ENCODE data around the gene TADA2B.
"Not testable (repeated sequence)": the region's sequence is repeated elsewhere in the genome, so short reads cannot be mapped to it uniquely, and the experiment has no call there.

Gene TADA2B

DNA sequence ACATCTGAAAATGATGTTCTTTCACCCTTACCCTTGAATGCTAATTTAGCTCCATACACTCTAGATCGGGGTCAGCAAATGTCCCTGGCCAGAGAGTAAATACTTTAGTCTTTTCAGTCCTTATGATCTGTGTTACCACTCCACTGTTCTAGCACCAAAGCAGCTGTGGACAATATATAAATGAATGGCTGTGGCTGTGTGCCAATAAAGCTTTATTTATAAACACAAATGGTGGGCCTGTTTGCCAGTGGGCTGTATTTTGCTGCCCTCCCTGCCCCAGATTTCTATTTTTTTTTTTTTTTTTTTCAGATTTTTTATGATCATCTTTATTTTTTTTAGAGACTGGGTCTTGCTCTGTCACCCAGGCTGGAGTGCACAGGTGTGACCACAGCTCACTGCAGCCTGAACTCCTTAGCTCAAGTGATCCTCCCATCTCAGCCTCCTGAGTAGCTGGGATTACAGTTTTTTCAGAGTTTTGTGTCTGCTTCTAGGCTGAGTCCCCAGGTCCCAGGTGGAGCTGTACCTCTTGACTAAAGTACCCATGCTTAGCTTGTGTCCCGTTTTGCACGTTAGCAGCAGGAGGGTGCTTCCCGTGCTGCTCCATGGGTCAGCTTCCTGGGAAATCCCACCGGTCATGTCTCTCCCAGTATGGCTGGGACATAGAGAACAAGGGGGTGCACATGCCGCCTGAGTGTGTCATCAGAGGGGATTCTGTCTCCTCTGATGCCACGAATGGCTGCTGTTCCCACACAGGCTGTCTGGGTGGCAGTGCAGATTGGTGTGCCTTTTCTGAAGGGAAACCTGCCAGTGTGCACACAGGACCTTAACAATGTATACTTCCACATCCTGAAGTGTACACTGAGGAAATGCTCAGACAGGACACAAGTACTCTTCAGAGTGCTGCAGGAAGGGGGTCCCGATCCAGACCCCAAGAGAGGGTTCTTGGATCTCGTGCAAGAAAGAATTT, 40.7 kb downstream of the TADA2B start:
- no peak for DNase-seq

DNA sequence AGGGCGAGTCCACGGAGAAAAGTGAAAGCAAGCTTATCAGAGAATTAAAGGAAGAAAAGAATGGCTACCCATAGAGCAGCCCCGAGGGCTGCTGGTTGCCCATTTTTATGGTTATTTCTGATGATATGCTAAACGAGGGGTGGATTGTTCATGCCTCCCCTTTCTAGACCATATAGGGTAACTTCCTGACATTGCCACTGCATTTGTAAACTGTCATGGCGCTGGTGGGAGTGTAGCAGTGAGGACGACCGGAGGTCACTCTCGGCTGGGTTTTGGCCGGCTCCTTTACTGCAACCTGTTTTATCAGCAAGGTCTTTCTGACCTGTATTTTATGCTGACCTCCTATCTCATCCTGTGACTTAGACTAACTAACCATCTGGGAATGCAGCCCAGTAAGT, 41.4 kb downstream of the TADA2B start:
- DNase-seq = not testable (repeated sequence)

DNA sequence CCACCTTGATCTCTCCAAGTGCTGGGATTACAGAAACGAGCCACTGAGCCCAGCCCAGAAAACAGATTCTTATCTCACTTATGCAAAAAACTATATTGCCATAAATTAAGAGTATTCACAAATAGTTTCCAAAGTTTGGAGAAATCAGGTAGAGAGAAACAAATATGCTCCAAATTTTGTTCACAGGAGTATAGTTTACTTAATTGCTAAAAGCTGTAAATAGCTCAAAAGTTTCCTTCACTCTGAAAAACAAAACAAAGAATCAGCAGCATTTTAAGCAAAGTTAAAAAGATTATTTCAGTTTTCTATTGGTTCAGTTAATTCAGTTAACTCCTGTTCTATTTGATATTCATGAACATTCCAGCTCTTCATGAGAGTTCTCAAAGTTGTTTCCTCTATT, 43.2 kb downstream of the TADA2B start:
- no peak for DNase-seq

DNA sequence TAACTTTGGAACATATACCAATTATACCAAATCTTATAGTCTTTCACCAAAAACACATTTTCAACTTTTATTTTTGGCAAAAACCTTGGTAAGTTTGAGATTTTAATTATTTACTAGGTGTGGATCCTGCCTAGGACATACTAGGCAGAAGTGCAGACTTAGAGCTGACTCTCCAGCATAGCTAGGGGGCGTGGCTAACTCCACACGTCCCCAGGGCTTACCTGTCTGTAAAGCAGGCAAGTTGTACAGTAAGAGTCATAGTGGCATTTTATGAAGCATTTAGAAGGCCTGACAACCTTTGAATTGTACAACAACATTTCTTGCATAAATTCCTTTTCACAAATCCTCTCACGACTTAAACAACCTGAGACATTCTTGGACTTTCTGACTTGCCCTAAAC, 43.9 kb downstream of the TADA2B start:
- DNase-seq = no peak

DNA sequence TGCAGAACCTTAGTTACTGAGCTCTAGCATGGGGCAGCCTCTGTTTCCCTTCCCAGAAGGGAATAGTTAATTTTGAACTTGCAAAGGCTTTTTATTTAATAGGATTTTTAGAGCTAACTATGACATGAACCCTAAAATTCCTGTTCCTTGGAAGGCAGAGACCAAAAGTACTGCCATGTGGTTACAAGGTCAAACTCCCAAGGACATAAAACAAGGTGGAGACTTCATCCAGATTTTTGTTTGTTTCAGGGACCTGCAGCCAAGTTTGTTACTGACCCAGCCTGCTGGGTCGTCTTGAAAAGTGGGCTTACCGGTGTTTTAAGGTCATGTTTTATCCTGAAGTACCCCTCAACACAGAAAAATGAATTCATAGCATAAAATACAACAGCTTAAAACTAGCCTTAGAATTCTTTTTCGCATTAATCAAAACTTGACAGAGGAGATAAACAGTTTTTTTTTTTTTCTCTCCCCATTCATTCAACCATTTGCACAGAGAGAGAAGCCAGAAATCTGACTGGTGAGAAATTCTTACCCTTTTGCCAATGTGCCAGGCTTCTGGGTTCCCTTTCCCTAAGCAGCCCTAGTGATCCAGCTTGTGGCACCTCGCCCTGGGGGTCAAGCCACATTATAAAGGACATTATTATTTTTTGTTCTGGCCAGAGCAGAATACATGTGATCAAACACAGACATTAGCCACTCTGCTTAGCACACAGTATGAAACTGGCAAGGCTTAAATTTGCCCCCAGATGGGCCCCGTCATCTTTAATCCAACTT, 46.2 kb downstream of the TADA2B start:
- no peak for DNase-seq

DNA sequence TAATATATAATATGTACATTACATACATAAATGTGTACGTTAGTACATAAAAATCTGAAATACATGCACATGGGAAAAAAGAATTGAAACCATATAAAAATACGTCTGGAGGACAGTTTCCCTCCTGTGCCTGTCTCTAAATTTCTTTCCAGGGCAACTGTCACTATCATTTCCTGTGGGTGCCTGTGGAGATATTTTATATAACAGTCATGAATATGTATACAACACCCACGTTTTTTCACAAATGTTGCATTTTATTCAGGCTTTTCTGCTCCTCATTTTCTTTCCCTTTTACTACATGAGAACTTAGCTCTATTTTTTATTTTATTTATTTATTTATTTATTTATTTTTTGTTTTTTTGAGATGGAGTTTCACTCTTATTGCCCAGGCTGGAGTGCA, 48.9 kb downstream of the TADA2B start:
- DNase-seq = no peak

DNA sequence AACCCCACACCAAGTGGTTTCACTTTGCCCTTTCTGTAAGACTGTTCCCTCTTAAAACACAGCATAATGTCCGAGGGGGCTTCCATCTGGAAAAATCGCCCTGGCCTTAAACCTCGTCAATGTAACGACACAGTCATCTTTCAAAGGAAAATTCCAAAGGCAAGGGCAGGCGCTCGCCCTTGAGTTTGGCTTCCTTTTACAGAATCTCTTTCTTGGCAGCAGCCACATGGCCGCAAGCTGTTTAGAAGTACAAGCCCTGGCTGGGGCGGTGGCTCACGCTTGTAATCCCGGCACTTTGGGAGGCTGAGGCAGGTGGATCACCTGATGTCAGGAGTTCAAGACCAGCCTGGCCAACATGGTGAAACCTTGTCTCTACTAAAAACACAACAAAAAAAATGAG, 51.7 kb downstream of the TADA2B start:
- no peak for DNase-seq

DNA sequence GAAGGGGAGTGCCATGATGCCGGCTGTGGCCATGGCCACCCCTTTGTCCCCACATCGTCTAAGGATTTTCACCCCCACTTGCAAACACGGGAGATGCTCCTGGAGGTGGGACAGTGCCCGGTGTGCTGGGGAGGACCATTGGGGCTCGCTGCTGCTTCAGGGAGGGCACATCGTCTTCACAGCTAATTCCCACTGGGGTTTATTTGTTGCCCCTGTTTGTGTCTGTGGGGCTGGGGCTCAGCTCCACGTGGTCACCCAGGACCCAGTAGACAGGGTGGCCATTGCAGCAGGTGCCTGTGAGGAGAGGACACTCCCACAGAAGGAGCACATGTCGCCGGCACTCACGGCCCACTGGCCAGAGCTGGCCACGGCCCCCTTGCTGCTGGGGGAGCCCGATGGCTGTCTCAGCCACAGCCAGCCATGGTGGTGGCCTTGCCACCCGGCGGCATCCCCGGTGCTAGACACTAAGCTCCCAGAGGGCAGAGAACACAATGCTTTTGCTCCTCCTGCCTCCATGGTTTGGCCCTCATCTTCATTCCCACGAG, 52.5 kb downstream of the TADA2B start:
- DNase-seq = no peak

DNA sequence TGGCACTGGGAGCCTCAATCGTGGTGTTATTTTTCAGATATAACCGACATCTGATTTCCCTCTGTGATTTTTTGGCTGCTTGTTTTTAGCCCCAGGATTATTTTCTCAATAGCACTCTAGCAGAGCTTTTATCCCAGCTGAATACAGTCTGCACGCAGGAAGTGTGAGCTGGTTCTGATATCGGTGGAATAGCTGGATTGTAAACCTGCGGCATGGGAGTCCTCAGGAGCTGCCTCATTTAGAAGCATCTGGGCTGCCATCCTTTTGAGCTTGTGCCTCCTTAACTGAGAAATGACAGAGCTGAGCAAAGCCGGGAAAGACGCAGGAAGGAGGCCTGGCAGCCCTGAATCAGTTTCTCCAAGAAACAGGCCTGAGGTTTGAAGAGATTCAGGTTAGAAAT, 53.1 kb downstream of the TADA2B start:
- no peak for DNase-seq

DNA sequence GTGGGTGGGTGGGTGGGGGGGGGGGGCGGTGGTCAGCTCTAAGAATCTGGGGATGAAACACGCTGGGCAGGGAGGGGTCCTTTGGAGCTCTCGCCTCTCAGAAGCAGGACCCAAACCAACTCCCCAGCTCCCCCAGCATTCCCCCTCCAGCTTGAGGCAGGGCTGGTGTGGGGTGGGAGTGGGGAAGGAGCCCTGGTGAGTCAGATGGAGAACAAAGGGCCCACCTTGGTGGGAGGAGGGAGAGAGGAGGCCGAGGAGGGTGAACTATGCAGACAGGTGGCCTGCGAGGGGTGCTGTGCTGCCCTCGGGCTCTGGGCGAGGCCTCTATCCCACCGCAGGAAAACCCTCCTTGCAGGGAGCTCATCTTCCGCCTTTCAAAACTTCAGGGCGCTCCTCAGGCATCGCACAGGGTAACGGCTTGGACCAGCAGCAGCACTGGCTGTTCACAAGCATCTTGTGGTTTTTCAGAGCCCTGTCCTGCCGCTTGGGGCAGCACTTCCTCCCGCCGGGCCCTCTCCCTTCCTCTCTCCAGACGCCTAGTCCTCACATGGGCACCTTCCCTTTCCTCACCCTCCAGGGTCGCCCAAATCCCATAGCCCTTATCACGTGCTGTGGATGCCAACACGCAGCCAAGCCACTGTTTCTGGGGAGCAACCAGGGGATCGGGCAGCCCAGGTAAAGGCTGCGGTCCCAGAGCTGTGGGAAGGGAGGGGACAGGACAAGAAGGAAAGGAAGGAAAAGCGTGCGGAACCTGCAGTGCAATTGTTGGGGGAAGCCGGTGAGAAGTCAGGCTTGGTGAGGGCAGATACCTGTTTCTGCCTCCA, 58.7 kb downstream of the TADA2B start:
- DNase-seq = peak; percentile 15 to 43

DNA sequence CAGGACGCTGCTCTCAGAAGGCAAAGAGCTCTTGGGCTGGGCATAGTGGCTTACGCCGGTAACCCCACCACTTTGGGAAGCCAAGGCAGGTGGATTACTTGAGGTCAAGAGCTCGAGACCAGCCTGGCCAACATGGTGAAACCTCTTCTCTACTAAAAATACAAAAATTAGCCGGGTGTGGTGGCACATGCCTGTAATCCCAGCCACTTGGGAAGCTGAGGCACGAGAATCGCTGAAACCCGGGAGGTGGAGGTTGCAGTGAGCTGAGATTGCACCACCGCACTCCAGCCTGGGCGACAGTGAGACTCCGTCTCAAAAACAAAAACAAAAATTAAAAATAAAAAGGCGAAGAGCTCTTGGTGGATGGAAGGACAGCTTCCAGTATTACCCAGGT, 59.3 kb downstream of the TADA2B start:
- DNase-seq = not testable (repeated sequence)

DNA sequence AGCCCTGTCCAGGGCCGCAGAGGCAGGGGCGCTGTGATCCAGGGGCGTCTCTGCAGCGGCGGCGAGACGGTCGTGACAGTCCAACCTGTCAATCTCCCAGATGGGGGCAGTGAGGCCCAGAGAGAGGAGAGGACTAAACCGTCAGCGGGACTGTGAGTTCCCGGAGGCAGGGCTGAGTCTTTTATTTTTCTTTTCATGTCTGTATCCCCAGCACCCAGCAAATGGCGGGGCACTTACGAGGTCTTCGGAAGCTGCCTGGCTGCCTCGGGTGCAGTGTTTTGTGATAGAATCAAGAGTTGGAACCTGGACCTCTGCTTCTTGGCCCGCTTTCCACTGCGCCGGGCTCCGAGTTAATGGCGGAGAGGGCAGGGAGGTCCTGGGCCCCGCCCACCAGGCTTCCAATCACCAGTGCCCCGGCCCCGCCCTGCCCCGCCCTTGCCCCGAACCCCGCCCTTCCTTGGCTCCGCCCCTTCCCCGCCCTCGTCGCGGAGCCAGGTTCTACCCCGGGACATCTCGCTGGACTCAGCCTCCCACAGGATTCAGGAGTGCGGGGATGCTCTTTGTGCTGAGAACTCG, 59.9 kb downstream of the TADA2B start:
- peak; percentile 73 to 84 for DNase-seq

DNA sequence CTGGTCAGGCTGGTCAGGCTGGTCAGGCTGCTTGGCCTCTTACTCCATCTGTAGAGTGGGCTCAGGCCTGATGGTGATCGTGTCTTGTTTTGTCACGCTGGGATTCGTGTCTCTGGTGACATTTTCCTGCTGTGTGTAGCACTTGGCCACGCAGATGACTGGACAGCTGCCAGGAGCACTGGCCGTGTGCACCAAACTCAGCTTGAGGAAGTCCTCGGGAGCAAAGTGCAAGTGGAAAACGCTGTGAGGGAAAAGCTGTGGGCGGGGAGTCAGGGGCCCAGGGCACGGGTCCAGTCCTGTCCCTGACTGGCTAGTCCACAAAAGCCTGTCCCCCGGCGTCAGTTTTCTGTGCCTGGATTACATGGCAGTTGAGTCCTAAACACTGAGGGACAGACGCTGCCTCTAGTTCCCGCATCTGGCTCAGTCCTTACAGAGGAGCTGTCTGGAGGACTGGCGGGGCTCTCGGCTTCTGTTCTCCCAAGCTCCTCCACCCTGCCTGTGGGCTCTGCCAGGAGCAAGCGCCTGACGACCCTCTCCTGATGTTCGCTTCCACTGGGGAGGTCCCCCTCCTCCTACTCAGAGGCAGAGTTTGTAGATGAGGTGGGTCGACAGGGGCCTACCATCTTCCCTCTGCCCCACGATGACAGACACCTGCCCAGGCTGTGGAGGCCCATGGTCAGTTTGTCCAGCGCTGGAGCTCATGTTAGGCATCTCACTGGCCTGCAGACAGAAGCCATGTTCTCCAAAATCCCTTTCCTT, 60.6 kb downstream of the TADA2B start:
- DNase-seq = no peak

DNA sequence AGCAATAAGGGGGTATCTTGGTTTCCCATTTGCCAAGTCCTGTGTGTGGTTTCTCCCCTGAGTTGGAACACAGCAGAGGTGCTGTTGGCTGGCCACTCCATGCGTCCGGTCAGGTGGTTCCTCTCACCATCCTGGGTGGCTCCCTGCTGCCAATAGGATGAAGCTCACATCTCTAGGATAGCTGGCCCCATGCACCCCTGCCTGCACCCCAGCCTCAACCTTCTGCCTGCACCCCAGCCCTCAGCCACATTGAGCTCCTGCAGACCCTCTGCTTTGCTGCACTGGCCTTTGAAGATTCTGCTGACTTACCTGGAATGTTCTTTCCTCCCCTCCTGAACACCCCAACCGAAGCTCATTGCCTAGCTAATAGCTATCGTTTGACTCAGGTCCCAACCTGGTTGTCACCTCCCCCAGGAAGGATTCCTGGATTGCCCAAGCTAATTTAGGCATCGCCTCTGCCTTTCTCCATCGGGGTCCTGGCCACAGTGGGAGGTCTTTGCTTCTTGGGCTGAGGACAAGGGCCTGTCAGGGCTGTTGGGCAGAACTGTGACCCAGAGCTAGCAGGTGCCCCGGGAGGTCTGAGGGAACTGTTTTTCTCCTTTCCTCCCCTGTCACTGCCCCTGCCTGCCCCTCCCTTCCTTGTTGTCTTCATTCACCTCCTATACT, 61.3 kb downstream of the TADA2B start:
- no peak for DNase-seq

DNA sequence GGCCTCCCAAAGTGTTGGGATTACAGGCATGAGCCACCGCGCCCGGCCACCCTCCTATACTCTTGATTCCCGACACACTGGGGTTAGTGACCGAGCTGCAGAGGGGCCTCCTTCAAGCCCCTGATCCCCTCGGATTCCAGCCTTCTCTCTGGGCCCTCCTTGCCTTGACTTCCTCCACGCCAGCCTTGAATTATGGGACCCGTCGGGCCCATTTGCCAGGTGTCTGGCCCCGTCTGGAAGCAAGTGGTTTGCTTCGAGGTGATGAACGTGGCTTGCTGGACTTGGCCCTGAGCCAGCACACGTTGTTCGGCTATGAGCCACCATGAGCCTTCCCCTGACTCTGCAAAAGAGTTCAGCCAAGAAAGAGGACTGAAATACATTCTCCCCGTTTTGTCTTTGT, 62.1 kb downstream of the TADA2B start:
- no peak for DNase-seq

DNA sequence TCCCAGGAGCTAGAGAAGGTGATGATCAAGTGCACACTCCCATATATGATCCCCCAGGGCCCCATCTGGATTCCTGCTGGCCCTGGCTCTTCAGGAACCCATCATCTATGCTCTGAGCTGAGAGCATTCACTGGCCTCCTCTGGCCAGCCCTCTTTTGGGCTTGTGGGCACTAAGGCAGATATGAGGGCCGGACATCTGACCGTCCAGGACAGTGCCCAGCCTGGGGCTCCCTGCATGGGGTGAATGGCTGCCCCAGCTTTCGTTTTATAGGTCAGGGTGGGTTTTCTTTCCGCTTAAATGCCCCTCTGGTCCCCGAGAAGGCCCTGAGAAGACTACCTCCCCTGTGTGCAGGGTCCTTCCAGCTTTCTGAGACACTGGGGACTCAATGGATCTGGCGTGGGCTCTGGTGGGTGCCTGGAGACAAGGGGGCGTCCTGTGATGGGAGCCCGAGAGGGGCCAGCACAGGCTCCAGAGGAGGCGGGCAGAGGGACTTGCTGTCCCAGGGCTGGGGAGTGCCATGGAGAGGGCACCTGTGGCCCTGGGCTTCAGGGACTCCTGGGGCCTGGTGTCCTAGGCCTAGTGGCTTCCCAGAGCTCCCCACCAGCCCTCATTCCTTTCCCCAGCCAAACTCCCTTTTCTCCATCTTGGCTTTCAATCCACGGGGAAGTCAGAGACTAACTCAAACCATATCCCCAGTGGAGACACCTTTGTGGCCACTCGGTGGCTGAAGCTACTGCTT, 64.2 kb downstream of the TADA2B start:
- DNase-seq = no peak

Data from stimulated activated CD4-positive, alpha-beta T cell treated with anti-CD3 and anti-CD28 coated beads, Interleukin-4, amount 100 ng/mL, for 4 hours (primary cell).